Measurements from ENCODE around the gene TRIM33. TPM values are rescaled to one million over a fixed set of nuclear protein-coding genes. Genes with fewer than 3 reads are reported as not detected.
"Not testable (repeated sequence)": the region's sequence is repeated elsewhere in the genome, so short reads cannot be mapped to it uniquely, and the experiment has no call there.

TRIM33 gene
- total and polyA plus RNA-seq, 4 donors = 5.6 to 42.8 (median 30.4) TPM

DNA sequence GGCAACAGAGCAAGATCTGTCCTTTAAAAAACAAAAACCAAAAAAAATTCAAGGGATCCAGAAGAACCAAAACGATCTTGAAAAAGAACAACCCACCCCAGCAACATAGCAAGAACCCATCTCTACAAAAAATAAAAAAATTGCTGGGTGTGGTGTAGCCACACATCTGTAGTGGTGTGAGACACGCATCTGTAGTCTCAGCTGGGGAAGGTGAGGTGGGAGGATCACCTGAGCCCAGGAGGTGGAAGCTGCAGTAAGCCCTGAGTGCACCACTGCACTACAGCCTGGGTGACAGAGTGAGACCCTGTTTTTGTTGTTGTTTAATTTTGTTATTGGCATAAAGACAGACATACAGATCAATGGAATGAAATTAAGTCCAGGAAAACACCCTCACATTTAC lies 22.3 kb downstream of the TRIM33 start:
- ATAC-seq (ENCODE audit: low FRiP score) = no peak
- H3K36me3 ChIP-seq (ENCODE audit: control insufficient read depth in 1 of 2, insufficient read depth in 2 of 2, low read length in 1 of 2) = no peaks in the 10 kb centered on the region
- peaks cover 0 to 4% of the 10 kb centered on the region in 2 donors for H3K4me1 ChIP-seq (ENCODE audit: control insufficient read depth in 1 of 2, insufficient read depth in 2 of 2, low read length in 2 of 2)
- 86 to 87% methylated on average over 2 of the region's 2 CpGs for WGBS, 2 donors
- no peak overlapping the region for H3K4me3 ChIP-seq (ENCODE audit: low read length in 2 of 2)
- no peak overlapping the region for H3K27ac ChIP-seq (ENCODE audit: low read depth in 1 of 2, low read length in 2 of 2)
- DNase-seq = no peak
- intact Hi-C loops (cut with DNase I) = no loop called here
- no peaks in the 10 kb centered on the region for H3K27me3 ChIP-seq (ENCODE audit: control insufficient read depth in 1 of 2, insufficient read depth in 2 of 2, low read length in 1 of 2)
- H3K9me3 ChIP-seq (ENCODE audit: control insufficient read depth, low read length) = no peaks in the 10 kb centered on the region

DNA sequence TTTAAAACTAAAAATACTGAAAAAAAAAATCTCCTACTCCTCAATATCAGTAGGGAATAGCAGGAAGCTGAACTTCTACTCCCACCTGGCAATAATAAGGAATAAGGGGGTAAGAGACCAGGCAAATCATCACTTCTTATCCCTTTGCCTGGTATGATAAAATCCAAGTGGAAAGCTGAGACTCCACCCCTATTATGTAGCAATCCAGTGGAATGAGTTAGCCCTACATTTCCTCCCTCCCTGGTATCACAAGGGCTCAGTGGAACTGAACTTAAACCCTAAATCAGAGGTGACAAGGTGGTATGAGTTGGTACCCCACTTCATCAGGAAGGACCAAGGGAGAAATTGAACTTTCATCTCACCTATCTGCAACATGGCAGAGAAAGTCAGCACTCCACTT lies 25.7 kb downstream of the TRIM33 start:
- Histone ChIP-seq H3K4me1 (ENCODE audit: control insufficient read depth in 1 of 2, insufficient read depth in 2 of 2, low read length in 2 of 2) (peaks cover 0 to 4% of the 10 kb centered on the region in 2 donors), H3K4me3 (ENCODE audit: low read length in 2 of 2) (no peak overlapping the region), H3K27ac (ENCODE audit: low read depth in 1 of 2, low read length in 2 of 2) (no peak overlapping the region), H3K36me3 (ENCODE audit: control insufficient read depth in 1 of 2, insufficient read depth in 2 of 2, low read length in 1 of 2) (no peaks in the 10 kb centered on the region), H3K9me3 (ENCODE audit: control insufficient read depth, low read length) (no peaks in the 10 kb centered on the region), H3K27me3 (ENCODE audit: control insufficient read depth in 1 of 2, insufficient read depth in 2 of 2, low read length in 1 of 2) (no peaks in the 10 kb centered on the region)
- ATAC-seq (ENCODE audit: low FRiP score) (no peak), DNase-seq (no peak)
- intact Hi-C loops (cut with DNase I) = no loop called here

DNA sequence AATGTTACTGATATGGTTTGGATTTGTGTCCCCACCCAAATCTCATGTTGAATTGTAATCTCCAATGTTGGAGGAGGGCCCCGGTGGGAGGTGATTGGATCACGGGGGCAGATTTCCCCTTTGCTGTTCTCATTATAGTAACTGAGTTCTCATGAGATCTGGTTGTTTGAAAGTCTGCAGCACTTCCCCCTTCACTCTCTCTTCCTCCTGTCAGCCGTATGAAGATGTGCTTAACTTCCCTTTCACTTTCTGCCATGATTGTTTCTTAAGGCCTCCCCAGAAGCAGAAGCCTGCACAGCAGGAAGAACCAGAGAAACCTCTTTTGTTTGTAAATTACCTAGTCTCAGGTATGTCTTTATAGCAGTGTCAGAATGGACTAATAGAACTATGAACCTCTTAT lies 28.4 kb downstream of the TRIM33 start:
- ATAC-seq (ENCODE audit: low FRiP score) (no peak), DNase-seq (no peak)
- Histone ChIP-seq H3K27ac (ENCODE audit: low read depth in 1 of 2, low read length in 2 of 2) (no peak overlapping the region), H3K27me3 (ENCODE audit: control insufficient read depth in 1 of 2, insufficient read depth in 2 of 2, low read length in 1 of 2) (no peaks in the 10 kb centered on the region), H3K4me3 (ENCODE audit: low read length in 2 of 2) (no peak overlapping the region), H3K36me3 (ENCODE audit: control insufficient read depth in 1 of 2, insufficient read depth in 2 of 2, low read length in 1 of 2) (no peaks in the 10 kb centered on the region), H3K9me3 (ENCODE audit: control insufficient read depth, low read length) (no peaks in the 10 kb centered on the region), H3K4me1 (ENCODE audit: control insufficient read depth in 1 of 2, insufficient read depth in 2 of 2, low read length in 2 of 2) (peaks cover 0 to 6% of the 10 kb centered on the region in 2 donors)
- 70 to 78% methylated on average over 3 of the region's 3 CpGs for WGBS, 2 donors
- intact Hi-C loops (cut with DNase I) = no loop called here

DNA sequence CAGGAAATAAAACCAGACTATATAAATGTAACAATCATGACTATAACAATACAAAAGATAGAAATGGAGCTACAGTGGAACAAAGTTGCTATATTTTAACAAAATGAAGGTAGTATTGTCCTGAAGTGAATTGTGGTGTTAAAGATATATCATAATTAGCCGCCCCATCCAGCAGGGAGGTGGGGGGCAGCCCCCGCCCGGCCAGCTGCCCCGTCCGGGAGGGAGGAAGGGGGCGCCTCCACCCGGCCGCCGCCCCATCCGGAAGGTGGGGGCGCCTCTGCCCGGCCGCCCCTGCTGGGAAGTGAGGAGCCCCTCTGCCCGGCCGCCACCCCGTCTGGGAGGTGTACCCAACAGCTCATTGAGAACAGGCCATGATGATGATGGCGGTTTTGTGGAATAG lies 31.4 kb downstream of the TRIM33 start:
- H3K4me1 ChIP-seq (ENCODE audit: control insufficient read depth in 1 of 2, insufficient read depth in 2 of 2, low read length in 2 of 2); intact Hi-C loops (cut with DNase I); ATAC-seq (ENCODE audit: low FRiP score); H3K9me3 ChIP-seq (ENCODE audit: control insufficient read depth, low read length); DNase-seq; H3K27ac ChIP-seq (ENCODE audit: low read depth in 1 of 2, low read length in 2 of 2); H3K4me3 ChIP-seq (ENCODE audit: low read length in 2 of 2); H3K27me3 ChIP-seq (ENCODE audit: control insufficient read depth in 1 of 2, insufficient read depth in 2 of 2, low read length in 1 of 2); H3K36me3 ChIP-seq (ENCODE audit: control insufficient read depth in 1 of 2, insufficient read depth in 2 of 2, low read length in 1 of 2): not testable (repeated sequence)
- WGBS, 2 donors = 95% methylated on average over 17 of the region's 17 CpGs

DNA sequence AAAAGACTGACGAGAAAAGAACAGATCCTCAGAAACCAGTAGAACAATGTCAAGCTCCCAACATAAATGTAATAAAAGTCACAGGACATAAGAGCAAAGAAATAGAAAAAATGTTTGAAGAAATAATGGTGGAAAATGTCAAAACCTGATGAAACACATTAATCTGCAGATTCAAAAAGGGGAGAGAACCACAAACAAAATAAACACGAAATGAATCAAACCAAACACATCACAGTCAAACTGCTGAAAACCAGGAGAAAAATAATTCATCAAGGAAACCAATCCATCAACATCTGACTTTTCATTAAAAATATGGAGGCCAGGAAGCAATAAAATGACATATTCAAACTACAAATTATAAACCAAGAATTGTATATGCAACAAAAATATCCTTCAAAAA lies 31.9 kb downstream of the TRIM33 start:
- Histone ChIP-seq H3K36me3 (ENCODE audit: control insufficient read depth in 1 of 2, insufficient read depth in 2 of 2, low read length in 1 of 2) (no peaks in the 10 kb centered on the region), H3K4me3 (ENCODE audit: low read length in 2 of 2) (no peak overlapping the region), H3K9me3 (ENCODE audit: control insufficient read depth, low read length) (no peaks in the 10 kb centered on the region), H3K27me3 (ENCODE audit: control insufficient read depth in 1 of 2, insufficient read depth in 2 of 2, low read length in 1 of 2) (no peaks in the 10 kb centered on the region), H3K27ac (ENCODE audit: low read depth in 1 of 2, low read length in 2 of 2) (no peak overlapping the region), H3K4me1 (ENCODE audit: control insufficient read depth in 1 of 2, insufficient read depth in 2 of 2, low read length in 2 of 2) (peaks cover 0 to 2% of the 10 kb centered on the region in 2 donors)
- no peak for ATAC-seq (ENCODE audit: low FRiP score)
- 75 to 86% methylated on average over 2 of the region's 2 CpGs for WGBS, 2 donors
- DNase-seq = no peak
- intact Hi-C loops (cut with DNase I) = no loop called here

DNA sequence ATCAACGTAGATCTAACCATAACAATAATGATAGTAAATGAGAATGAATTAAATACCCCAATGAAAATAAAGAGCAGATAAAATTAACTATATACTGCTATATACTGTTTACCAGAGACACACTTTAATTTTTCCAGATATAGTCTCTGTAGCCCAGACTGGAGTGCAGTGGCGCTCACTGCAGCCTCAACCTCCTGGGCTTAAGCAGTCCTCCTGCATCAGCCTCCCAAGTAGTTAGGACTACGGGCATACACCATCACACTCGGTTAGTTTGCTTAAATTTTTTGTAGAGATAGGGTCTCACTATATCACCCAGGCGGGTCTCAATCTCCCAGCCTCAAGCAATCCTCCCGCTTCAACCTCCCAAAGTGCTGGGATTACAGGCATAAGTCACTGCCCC lies 37.2 kb downstream of the TRIM33 start:
- no peaks in the 10 kb centered on the region for H3K27me3 ChIP-seq (ENCODE audit: control insufficient read depth in 1 of 2, insufficient read depth in 2 of 2, low read length in 1 of 2)
- intact Hi-C loops (cut with DNase I) = no loop called here
- no peaks in the 10 kb centered on the region for H3K9me3 ChIP-seq (ENCODE audit: control insufficient read depth, low read length)
- no peak overlapping the region for H3K4me3 ChIP-seq (ENCODE audit: low read length in 2 of 2)
- H3K4me1 ChIP-seq (ENCODE audit: control insufficient read depth in 1 of 2, insufficient read depth in 2 of 2, low read length in 2 of 2) = peaks cover 0 to 2% of the 10 kb centered on the region in 2 donors
- ATAC-seq (ENCODE audit: low FRiP score) = no peak
- no peaks in the 10 kb centered on the region for H3K36me3 ChIP-seq (ENCODE audit: control insufficient read depth in 1 of 2, insufficient read depth in 2 of 2, low read length in 1 of 2)
- H3K27ac ChIP-seq (ENCODE audit: low read depth in 1 of 2, low read length in 2 of 2) = no peak overlapping the region
- DNase-seq = no peak
- 97 to 99% methylated on average over 6 of the region's 6 CpGs for WGBS, 2 donors

DNA sequence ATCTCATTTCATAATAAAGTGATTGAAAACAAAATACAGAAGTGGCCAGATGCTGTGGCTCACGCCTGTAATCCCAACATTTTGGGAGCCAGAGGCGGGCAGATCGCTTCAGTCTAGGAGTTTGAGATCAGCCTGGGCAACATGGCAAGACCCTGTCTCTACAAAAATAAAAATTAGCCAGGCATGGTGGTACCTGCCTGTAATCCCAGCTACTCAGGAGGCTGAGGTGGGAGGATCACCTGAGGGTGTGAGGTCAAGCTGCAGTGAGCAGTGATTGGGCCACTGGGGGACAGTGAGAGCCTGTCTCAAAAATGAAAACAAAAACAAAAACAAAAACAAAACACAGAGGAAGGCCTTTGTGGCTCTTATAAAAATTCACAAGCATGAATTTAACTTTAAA lies 38.6 kb downstream of the TRIM33 start:
- peaks cover 0 to 4% of the 10 kb centered on the region in 2 donors for H3K4me1 ChIP-seq (ENCODE audit: control insufficient read depth in 1 of 2, insufficient read depth in 2 of 2, low read length in 2 of 2)
- no peak for DNase-seq
- H3K4me3 ChIP-seq (ENCODE audit: low read length in 2 of 2) = no peak overlapping the region
- intact Hi-C loops (cut with DNase I) = no loop called here
- no peaks in the 10 kb centered on the region for H3K9me3 ChIP-seq (ENCODE audit: control insufficient read depth, low read length)
- WGBS, 2 donors = 72 to 88% methylated on average over 3 of the region's 3 CpGs
- no peak overlapping the region for H3K27ac ChIP-seq (ENCODE audit: low read depth in 1 of 2, low read length in 2 of 2)
- no peak for ATAC-seq (ENCODE audit: low FRiP score)
- no peaks in the 10 kb centered on the region for H3K27me3 ChIP-seq (ENCODE audit: control insufficient read depth in 1 of 2, insufficient read depth in 2 of 2, low read length in 1 of 2)
- no peaks in the 10 kb centered on the region for H3K36me3 ChIP-seq (ENCODE audit: control insufficient read depth in 1 of 2, insufficient read depth in 2 of 2, low read length in 1 of 2)

DNA sequence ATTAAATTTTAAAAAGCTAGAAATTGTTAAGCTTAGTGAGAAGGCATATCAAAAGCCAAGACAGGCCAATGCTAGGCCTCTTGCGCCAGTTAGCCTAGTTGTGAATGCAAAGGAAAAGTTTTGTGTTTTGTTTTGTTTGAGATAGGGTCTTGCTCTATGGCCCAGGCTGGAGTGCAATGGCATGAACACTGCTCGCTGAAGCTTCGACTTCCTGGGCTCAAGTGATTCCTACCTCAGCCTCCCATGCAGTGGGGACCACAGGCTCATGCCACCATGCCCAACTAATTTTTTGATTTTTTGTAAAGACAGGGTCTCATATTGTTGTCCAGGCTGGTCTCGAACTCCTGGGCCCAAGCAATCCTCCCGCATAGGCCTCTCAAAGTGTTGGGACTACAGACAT lies 40.3 kb downstream of the TRIM33 start:
- Histone ChIP-seq H3K4me3 (ENCODE audit: low read length in 2 of 2) (no peak overlapping the region), H3K9me3 (ENCODE audit: control insufficient read depth, low read length) (no peaks in the 10 kb centered on the region), H3K27me3 (ENCODE audit: control insufficient read depth in 1 of 2, insufficient read depth in 2 of 2, low read length in 1 of 2) (no peaks in the 10 kb centered on the region), H3K36me3 (ENCODE audit: control insufficient read depth in 1 of 2, insufficient read depth in 2 of 2, low read length in 1 of 2) (no peaks in the 10 kb centered on the region), H3K4me1 (ENCODE audit: control insufficient read depth in 1 of 2, insufficient read depth in 2 of 2, low read length in 2 of 2) (peaks cover 0 to 4% of the 10 kb centered on the region in 2 donors), H3K27ac (ENCODE audit: low read depth in 1 of 2, low read length in 2 of 2) (no peak overlapping the region)
- 77% methylated on average over 5 of the region's 5 CpGs for WGBS, 2 donors
- ATAC-seq (ENCODE audit: low FRiP score) (no peak), DNase-seq (no peak)
- intact Hi-C loops (cut with DNase I) = no loop called here

DNA sequence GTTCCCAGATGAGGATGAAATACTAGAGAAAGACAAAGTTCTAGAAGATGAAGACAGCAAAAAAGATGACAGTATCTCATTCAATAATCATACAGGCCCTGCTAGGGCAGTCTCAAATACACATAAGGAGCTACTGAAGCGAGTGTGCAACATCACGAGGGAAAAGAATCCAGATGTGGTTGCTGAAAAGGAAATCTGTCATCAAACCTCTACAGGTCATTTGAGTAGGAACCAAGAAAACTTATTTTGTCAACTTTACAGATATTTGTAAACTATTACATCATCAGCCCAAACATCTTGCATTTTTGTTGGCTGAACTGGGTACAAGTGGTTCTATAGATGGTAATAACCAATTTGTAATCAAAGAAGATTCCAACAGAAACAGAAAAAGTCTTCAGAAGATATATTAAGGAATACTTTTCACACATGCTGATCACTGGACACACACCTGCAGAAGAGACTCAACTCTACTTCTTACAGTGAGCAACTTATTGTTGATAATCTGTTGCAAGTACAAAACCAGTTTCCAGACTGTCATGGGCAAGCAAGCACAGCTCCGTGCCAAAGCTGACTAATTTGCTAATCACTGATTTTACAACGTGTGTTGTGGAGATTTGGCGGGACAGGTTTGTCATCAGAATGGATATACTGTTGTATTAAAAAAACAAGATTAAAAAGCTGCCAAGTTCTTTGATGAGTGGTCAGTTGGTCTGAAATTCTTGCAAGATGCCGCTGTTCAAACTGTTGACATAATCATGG lies 42.1 kb downstream of the TRIM33 start:
- peaks cover 0 to 6% of the 10 kb centered on the region in 2 donors for H3K4me1 ChIP-seq (ENCODE audit: control insufficient read depth in 1 of 2, insufficient read depth in 2 of 2, low read length in 2 of 2)
- 71 to 74% methylated on average over 6 of the region's 6 CpGs for WGBS, 2 donors
- DNase-seq (no peak), ATAC-seq (ENCODE audit: low FRiP score) (no peak)
- H3K36me3 ChIP-seq (ENCODE audit: control insufficient read depth in 1 of 2, insufficient read depth in 2 of 2, low read length in 1 of 2) = no peaks in the 10 kb centered on the region
- H3K27me3 ChIP-seq (ENCODE audit: control insufficient read depth in 1 of 2, insufficient read depth in 2 of 2, low read length in 1 of 2) = no peaks in the 10 kb centered on the region
- intact Hi-C loops (cut with DNase I) = no loop called here
- H3K27ac ChIP-seq (ENCODE audit: low read depth in 1 of 2, low read length in 2 of 2) = no peak overlapping the region
- H3K4me3 ChIP-seq (ENCODE audit: low read length in 2 of 2) = no peak overlapping the region
- H3K9me3 ChIP-seq (ENCODE audit: control insufficient read depth, low read length) = no peaks in the 10 kb centered on the region

All from aorta (tissue), 5 donors.